H9 (cell line): Measurements from ENCODE around the gene TPRG1. TPM values are rescaled to one million over a fixed set of nuclear protein-coding genes. Genes with fewer than 3 reads are reported as not detected.

Experiments
- DNase-seq: peaks from one replicate; pipeline ENCODE4 v3.0.0-alpha.2; 2017
- H2AFZ ChIP-seq: one replicate; pipeline ENCODE4 v1.6.1; 2013; ENCODE audit warnings: mild to moderate bottlenecking, low read length, control low read depth, moderate library complexity
- H2AK5ac ChIP-seq: 2 replicates; pipeline ENCODE4 v1.6.1; 2013; ENCODE audit warnings: low read length, control low read depth, mixed read lengths; ENCODE audit not compliant: insufficient read length
- H2BK120ac ChIP-seq: one replicate; pipeline ENCODE4 v1.6.1; 2013; ENCODE audit warnings: low read depth, mild to moderate bottlenecking, low read length, control low read depth, inconsistent platforms; ENCODE audit not compliant: poor library complexity, severe bottlenecking
- H2BK12ac ChIP-seq: 2 replicates; pipeline ENCODE4 v1.6.1; 2013; ENCODE audit warnings: low read length, control low read depth, mixed read lengths, low read depth; ENCODE audit not compliant: insufficient read length
- H2BK15ac ChIP-seq: 2 replicates; pipeline ENCODE4 v1.6.1; 2013; ENCODE audit warnings: low read depth, low read length, control low read depth
- H2BK20ac ChIP-seq: one replicate; pipeline ENCODE4 v1.6.1; 2013; ENCODE audit warnings: low read depth, mild to moderate bottlenecking, low read length, control low read depth, inconsistent platforms; ENCODE audit not compliant: poor library complexity, severe bottlenecking
- H2BK5ac ChIP-seq: 2 replicates; pipeline ENCODE4 v1.6.1; 2013; ENCODE audit warnings: low read length, control low read depth, mixed read lengths; ENCODE audit not compliant: insufficient read length
- H3K14ac ChIP-seq: 2 replicates; pipeline ENCODE4 v1.6.1; 2013; ENCODE audit warnings: low read length, control low read depth; ENCODE audit not compliant: insufficient read depth
- H3K18ac ChIP-seq: 2 replicates; pipeline ENCODE4 v1.6.1; 2013; ENCODE audit warnings: low read depth, mild to moderate bottlenecking, mixed read lengths, low read length, control low read depth; ENCODE audit not compliant: insufficient read length
- H3K23ac ChIP-seq: 2 replicates; pipeline ENCODE4 v1.6.1; 2013; ENCODE audit warnings: low read length, control low read depth, mixed read lengths, low read depth; ENCODE audit not compliant: insufficient read length
- H3K23me2 ChIP-seq: 2 replicates; pipeline ENCODE4 v1.6.1; 2013; ENCODE audit warnings: low read depth, mild to moderate bottlenecking, mixed read lengths, low read length, control low read depth; ENCODE audit not compliant: insufficient read length, poor library complexity, severe bottlenecking
- H3K27ac ChIP-seq: 2 replicates; pipeline ENCODE4 v1.5.1; 2013; ENCODE audit warnings: low read length, control low read depth, mixed read lengths, low read depth; ENCODE audit not compliant: insufficient read length
- H3K27me3 ChIP-seq: 2 replicates; pipeline ENCODE4 v1.6.1; 2013; ENCODE audit warnings: low read length, control low read depth, inconsistent platforms; ENCODE audit not compliant: insufficient read depth
- H3K4ac ChIP-seq: 2 replicates; pipeline ENCODE4 v1.6.1; 2013; ENCODE audit warnings: low read depth, mild to moderate bottlenecking, control low read depth, inconsistent platforms, low read length, moderate library complexity
- H3K4me1 ChIP-seq: 2 replicates; pipeline ENCODE4 v1.6.1; 2013; ENCODE audit warnings: low read length, control low read depth, inconsistent platforms; ENCODE audit not compliant: insufficient read depth
- H3K4me2 ChIP-seq: 2 replicates; pipeline ENCODE4 v1.6.1; 2013; ENCODE audit warnings: low read length, control low read depth, mixed read lengths; ENCODE audit not compliant: insufficient read length, insufficient read depth
- H3K56ac ChIP-seq: 2 replicates; pipeline ENCODE4 v1.6.1; 2013; ENCODE audit warnings: low read depth, mild to moderate bottlenecking, mixed read lengths, low read length, control low read depth; ENCODE audit not compliant: insufficient read length
- H3K79me1 ChIP-seq: 2 replicates; pipeline ENCODE4 v1.6.1; 2013; ENCODE audit warnings: low read depth, mild to moderate bottlenecking, moderate library complexity, low read length, control low read depth, inconsistent platforms; ENCODE audit not compliant: insufficient read depth, poor library complexity, severe bottlenecking
- H3K79me2 ChIP-seq: 2 replicates; pipeline ENCODE4 v1.6.1; 2013; ENCODE audit warnings: low read length, control low read depth, inconsistent platforms; ENCODE audit not compliant: insufficient read depth
- H3K9ac ChIP-seq: 2 replicates; pipeline ENCODE4 v1.6.1; 2013; ENCODE audit warnings: low read length, control low read depth, mixed read lengths; ENCODE audit not compliant: insufficient read length; ENCODE audit errors: extremely low read depth
- H3K9me3 ChIP-seq: one replicate; pipeline ENCODE4 v1.6.1; 2013; ENCODE audit warnings: low read depth, low read length, inconsistent platforms; ENCODE audit not compliant: control insufficient read depth
- H3T11ph ChIP-seq: one replicate; pipeline ENCODE4 v1.6.1; 2013; ENCODE audit warnings: mild to moderate bottlenecking, low read length, control low read depth, inconsistent platforms
- H4K20me1 ChIP-seq: one replicate; pipeline ENCODE4 v1.6.1; 2013; ENCODE audit not compliant: control insufficient read depth, insufficient read length, insufficient read depth
- H4K5ac ChIP-seq: 2 replicates; pipeline ENCODE4 v1.6.1; 2013; ENCODE audit warnings: low read depth, mild to moderate bottlenecking, mixed read lengths, low read length, control low read depth; ENCODE audit not compliant: insufficient read length
- H4K8ac ChIP-seq: replicated peaks from 2 replicates; pipeline ENCODE4 v1.6.1; 2013; ENCODE audit warnings: low read length, control low read depth, mixed read lengths, low read depth; ENCODE audit not compliant: insufficient read length
- H4K91ac ChIP-seq: 2 replicates; pipeline ENCODE4 v1.6.1; 2013; ENCODE audit warnings: low read depth, mild to moderate bottlenecking, moderate library complexity, mixed read lengths, low read length, control low read depth; ENCODE audit not compliant: insufficient read length
- H3K27ac Mint-ChIP-seq, 3 experiments: 2 replicates in 2 of 3; 3 replicates in 1 of 3; pipeline ENCODE4 v1.8.0; 2020 to 2021; ENCODE audit warnings: mixed read lengths in 3 of 3, mild to moderate bottlenecking in 1 of 3, moderate library complexity in 1 of 3
- H3K27me3 Mint-ChIP-seq: 2 replicates; pipeline ENCODE4 v1.8.0; 2021; ENCODE audit warnings: low read depth, mild to moderate bottlenecking, moderate library complexity, mixed read lengths
- H3K36me3 Mint-ChIP-seq, 3 experiments: 2 replicates in 2 of 3; 3 replicates in 1 of 3; pipeline ENCODE4 v1.8.0; 2020 to 2021; ENCODE audit warnings: low read depth in 3 of 3, mixed read lengths in 3 of 3; ENCODE audit not compliant: insufficient read depth in 1 of 3
- H3K4me1 Mint-ChIP-seq, 2 experiments: 2 replicates each; pipeline ENCODE4 v1.8.0; 2020; ENCODE audit warnings: mixed read lengths in 2 of 2
- H3K4me3 Mint-ChIP-seq, 2 experiments: 2 replicates in 1 of 2; 3 replicates in 1 of 2; pipeline ENCODE4 v1.8.0; 2020 to 2021; ENCODE audit warnings: mild to moderate bottlenecking in 2 of 2, mixed read lengths in 2 of 2, moderate library complexity in 1 of 2
- H3K9me3 Mint-ChIP-seq, 2 experiments: 2 replicates in 1 of 2; 3 replicates in 1 of 2; pipeline ENCODE4 v1.8.0; 2020; ENCODE audit warnings: mild to moderate bottlenecking in 2 of 2, mixed read lengths in 2 of 2, moderate library complexity in 1 of 2
- CTCF ChIP-seq: fragments of 200-600 bp; sonication (generic); conservative IDR thresholded peaks from 3 replicates; pipeline ENCODE4 v1.8.0; 2021; ENCODE audit warnings: antibody characterized with exemption, mild to moderate bottlenecking
- WGBS: extraction: QIAGEN DNeasy Blood & Tissue Kit; methylation state at CpG from one replicate; pipeline ENCODE4 v1.1.7; 2013; ENCODE audit warnings: missing lambda C conversion rate, low lambda C conversion rate, mixed read lengths; ENCODE audit not compliant: insufficient read length; ENCODE audit errors: extremely low coverage; 5-methylcytosine and 5-hydroxymethylcytosine counted together
- total RNA-seq: library from RNA; stranded (reverse); gene quantifications from 2 replicates; pipeline ENCODE4 v1.2.1, GENCODE V29; 2021

The TPRG1 gene
- total RNA-seq, 1 experiment from 2014 or later: 0.66 TPM

GRCh38 chr3:189143771-189144170, 28.0 kb upstream of the TPRG1 start:
- H3K4me3 Mint-ChIP-seq: no peak overlapping the region
- H4K5ac ChIP-seq: no peak overlapping the region
- no peak for TF ChIP-seq CTCF
- no peak overlapping the region for H3K4ac ChIP-seq
- no peaks in the 10 kb centered on the region for H3K36me3 Mint-ChIP-seq
- WGBS: no CpG with 5 or more reads among the region's 3 CpGs
- no peaks in the 10 kb centered on the region for H3K9me3 ChIP-seq
- no peak overlapping the region for H4K8ac ChIP-seq
- H3K27ac Mint-ChIP-seq: no peak overlapping the region
- H3K4me1 ChIP-seq: no peaks in the 10 kb centered on the region; the same call in 1 of the 2 replicates
- H3T11ph ChIP-seq: no peak overlapping the region
- H3K79me1 ChIP-seq: no peaks in the 10 kb centered on the region
- H2AFZ ChIP-seq: no peak overlapping the region
- DNase-seq: no peak
- H2AK5ac ChIP-seq: no peak overlapping the region
- no peak overlapping the region for H3K9ac ChIP-seq
- no peak overlapping the region for H3K27ac ChIP-seq
- no peak overlapping the region for H2BK20ac ChIP-seq
- H4K91ac ChIP-seq: no peak overlapping the region
- H3K4me2 ChIP-seq: no peak overlapping the region
- H3K9me3 Mint-ChIP-seq: no peaks in the 10 kb centered on the region
- no peak overlapping the region for H3K18ac ChIP-seq
- H4K20me1 ChIP-seq: no peaks in the 10 kb centered on the region
- no peak overlapping the region for H3K23ac ChIP-seq
- H3K23me2 ChIP-seq: no peaks in the 10 kb centered on the region
- no peak overlapping the region for H3K14ac ChIP-seq
- no peaks in the 10 kb centered on the region for H3K79me2 ChIP-seq
- no peaks in the 10 kb centered on the region; the same call in 1 of the 2 replicates for H3K27me3 Mint-ChIP-seq
- no peaks in the 10 kb centered on the region for H3K27me3 ChIP-seq
- H2BK12ac ChIP-seq: no peak overlapping the region
- peaks cover 6 to 12% of the 10 kb centered on the region in 2 experiments for H3K4me1 Mint-ChIP-seq
- no peak overlapping the region for H2BK5ac ChIP-seq
- no peak overlapping the region for H2BK120ac ChIP-seq
- H2BK15ac ChIP-seq: no peak overlapping the region
- H3K56ac ChIP-seq: no peak overlapping the region
